ENCODE data around the gene DENND1A.

The DENND1A gene

DNA sequence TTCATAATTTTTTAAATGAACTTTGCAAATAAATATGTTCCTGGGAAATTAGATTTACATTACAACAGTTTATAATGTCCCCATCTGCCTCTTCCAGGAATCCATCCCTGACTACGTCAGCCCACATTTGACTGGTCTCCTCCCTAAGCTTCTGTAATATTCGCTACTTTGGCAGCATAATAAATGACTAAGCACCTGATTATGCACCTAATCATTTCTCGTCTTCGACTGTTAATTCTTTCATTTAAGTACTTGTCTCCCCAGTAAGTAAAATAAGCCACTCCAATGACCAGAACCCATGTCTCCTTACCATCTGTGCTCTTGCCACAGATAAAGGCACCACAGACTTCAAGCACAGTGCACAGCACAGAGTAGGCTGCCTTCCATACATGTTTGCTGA lies 122.7 kb downstream of the DENND1A start:
- DNase-seq: no peak

DNA sequence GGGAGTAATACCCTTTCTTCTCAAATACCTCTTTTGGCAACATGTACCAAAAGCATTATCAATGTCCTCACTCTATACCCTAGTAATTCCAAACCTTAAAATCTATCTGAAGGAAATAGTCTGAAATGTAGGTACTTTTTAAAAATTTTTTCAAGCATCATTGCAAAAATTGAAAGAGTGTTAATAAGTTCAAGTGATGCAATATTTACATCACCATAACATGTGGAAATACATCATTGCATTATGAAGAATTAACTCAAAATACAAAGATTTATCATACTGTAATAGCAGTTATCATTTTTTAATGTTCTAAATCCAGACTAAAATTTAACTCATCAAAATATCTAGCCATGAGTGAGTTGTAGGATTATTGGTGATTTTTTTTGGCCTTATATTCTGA lies 123.1 kb downstream of the DENND1A start:
- DNase-seq: no peak

DNA sequence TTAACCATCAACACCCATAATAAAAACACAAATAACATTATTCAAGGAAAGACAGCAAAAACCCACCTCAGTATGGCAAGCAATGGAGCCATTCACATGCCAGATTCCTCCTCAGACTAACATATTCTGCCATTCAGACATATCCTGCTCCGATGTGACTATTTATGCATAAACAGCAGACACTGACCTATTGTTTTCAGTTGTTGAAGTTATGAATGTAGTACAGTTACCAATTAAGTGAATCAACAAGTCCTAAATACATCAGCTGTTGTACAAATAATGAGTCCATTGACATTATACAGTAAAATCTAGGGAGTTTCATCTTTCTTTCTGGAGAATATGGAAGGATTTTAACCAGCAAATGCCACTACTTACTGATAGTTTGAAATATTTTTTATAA lies 131.7 kb downstream of the DENND1A start:
- no peak for DNase-seq

DNA sequence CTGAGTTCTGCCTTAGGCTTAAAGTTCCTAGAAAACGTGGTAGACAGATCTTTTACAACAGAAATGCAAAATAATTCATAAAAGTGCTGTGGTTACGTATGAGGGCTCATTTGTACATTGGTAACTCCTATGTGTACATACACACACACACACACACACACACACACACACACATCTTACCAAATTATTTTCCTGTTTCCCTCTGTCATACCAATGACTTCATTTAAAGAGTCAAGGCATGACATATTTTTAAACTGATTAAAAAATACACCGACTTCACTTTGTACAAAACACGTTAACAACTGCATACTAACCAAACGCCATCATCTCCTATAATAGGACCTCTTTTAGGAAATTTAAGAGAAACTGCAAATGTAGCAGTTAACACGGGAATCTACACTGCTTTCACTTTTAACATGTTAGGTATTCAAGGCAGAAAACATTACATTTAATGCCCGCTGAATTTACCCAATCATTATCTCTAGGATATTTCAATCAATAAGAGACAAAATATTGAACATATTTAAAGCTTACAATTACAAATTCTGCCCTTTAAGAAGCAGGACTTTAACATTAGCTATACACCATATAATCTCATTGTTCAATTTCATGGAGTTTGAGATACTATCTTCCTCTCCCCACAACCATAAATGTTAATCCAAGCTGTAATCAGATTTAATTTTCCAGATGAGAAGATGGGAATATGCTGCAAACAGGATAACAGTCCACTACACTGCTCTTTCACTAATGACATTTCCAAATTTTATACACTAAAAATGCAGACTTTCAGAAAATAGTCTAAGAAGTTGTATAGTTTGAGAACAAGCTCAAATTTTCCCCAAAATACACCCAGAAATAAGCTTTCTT lies 133.1 kb downstream of the DENND1A start:
- no peak for DNase-seq

DNA sequence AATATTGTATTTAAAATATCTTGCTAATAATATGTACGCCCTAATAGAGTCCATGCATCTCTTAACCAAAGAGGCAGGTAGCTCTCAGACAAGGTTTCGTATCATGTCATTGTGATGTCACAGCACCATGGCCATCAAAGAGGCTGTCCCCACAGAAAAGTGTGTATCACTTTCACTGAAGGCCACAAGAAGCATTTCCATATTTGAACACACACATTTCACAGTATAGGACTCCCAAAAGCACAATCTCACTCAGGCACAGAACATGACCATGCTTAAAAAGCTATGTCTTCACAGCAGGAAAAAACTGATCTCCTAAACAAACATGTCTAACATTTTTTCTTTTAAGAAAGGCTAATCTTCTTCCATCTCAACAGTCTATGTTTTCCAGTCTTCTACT lies 133.8 kb downstream of the DENND1A start:
- DNase-seq: no peak

DNA sequence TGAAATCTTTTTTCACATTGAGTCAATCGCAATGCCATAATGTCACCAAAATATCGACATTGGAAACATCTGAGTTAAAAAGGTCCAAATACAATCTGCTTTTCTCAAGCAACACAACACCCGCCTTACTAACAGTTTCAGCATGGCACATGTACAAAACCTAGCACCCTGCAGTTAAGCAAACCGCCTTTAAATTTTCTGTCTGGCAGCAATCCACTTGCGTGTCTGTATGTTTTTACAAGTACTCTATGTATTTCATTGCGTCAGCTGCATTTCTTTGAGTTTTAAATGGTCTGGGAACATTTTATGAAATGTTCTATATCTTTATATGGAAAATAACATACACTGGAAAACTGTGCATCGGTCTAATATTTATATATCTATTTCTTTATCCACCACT lies 134.6 kb downstream of the DENND1A start:
- no peak for DNase-seq

DNA sequence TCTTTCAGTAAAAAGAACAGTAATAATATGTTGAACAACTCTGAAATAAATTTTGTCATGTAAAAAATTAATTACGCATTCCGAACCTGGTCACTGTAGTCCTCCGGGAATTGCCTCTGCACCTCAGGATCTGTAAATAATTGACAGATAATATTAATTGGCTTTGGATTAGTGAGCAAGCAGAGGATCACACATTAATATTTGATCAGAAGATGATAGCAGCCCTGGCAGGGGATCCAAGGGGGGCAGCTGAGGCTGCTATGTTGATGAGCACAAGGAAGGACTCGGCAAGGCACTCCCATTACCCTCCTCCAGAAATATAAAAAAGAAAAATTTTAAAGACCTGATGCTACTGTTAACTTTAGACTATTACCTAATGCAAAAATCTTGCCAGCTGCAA lies 137.4 kb downstream of the DENND1A start:
- no peak for DNase-seq

DNA sequence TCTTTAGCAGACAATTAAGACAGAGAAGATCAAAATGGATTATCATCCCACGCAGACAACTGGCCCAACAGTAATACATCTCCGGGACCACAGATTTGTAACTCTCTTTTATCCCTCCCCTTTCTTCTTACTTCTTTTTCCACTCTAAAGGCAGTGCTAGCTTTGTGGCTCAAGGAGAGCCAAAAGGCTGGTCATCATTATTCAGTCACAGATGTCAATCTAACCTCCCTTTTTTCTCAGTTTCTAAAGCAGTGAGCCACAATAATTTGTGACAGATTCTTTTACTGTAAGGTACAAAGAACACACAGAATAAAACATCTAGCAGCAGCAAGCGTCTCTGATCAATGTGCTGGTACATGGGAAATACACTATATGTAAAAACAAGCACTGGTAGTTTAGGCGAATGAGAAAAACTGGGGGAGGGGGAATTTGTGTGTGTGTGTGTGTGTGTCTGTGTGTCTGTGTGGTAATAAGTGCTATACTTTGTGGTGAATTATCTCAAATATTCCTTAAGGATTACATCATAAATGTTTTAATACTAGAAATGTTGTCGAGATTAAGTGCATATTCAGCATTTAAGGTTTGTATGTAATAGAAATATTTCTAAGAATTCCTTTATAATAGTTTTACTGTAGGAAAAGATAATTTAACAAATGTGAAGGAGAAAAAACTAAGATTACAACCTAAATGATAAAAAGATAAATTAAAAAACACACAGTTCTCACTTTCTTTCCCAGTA lies 140.2 kb downstream of the DENND1A start:
- DNase-seq: no peak

DNA sequence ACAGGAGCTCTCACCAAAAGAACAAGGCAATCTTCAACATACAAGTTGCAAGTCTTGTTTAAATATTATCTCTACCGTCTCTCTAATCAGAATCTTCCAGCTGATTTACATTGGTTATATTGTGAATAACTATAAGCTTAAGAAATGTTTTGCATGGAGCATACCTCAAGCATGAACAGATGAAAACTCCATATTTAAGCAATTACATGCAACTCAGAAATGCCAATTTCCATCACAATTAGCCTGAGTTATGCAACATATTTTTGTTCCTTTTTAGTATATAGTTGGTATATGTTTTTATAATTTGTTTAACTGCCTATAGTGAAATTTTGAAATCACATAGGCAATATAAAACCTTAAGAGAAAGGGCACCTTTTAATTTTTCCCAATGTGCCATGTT lies 142.5 kb downstream of the DENND1A start:
- no peak for DNase-seq

DNA sequence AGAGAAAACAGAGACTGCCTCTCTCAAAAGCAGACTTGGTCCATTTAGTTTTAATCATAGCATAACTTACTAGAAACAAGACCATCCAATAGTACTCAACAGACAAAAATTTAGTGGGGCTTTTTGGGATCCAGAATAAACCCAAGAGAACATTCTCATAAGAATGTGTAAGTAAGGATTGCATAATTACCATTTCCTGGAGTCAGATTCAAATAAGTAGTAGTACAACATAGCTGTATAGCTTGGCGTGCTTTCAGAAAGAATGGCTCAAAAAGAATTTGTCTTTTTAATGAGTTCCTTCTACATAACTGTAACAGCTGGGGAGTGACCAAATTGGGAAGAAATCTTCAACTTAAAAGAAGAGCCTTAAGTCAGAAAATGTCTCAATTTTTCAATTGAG lies 145.4 kb downstream of the DENND1A start:
- DNase-seq: no peak

DNA sequence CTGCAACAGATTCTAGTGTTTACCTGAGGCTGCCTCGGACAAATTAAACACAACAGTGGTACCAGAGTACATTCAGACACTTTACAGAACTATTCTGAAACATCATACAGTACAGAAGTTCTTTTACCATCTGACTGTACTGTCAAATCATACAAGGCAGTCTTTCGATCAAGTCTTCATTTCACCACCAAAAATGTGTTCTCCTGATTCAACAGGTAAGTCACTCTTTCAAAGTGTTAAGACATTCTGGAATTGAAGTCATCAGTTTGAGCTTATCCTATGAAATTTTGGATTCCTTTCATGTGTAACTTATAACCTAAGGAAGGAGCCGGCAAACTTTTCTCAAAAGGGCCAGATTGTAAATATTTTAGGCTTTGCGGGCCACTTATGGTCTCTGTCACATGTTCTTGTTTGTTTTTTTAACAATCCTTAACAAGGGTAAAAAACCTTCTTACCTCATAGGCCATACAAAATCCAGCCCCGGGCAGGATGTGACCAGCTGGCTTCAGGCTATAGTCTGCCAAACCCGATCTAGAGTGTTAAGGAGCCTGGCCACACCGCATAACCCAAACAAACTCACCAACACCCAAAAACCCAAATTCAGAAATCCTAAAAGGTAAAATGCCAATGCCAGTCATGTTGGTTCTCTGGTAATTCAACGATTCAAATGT lies 151.6 kb downstream of the DENND1A start:
- DNase-seq: no peak

DNA sequence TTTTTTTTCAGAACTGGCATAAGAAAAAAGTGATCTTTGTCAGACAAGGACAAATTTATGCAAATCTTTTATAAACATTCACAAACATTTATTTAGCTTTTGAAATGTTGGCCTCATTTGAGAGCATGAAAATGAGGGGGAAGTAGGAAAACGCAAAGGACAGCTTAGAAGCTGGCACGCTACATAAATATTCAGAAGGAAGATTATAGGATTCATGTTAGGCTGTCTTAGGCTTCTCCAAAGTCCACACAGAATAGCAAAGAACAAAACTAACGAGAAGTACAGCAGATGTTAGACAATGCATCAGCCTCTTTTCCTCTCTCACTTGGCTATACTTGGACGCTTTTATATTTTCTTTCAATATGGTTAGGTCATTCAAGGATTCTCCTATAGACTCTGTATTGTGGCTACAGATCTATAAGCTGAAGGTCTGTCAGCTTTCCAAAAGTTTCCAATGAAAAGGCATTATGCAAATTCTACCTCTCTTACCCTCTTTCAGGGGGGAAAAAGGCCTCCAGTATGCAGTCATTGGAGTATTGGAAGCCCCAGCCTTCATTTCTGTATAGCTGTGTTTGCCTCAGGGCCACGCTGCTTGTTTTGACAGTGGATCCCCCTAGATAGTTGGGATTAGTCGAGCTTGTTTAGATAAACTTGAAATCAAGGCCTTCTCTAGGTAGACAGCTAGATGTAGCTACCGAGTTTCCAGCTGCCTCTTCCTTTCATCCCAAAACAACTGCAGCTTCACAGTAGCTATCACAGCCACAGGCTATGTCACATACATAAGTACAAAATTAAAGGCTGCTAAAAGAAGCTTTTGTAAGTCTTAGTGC lies 153.0 kb downstream of the DENND1A start:
- no peak for DNase-seq

DNA sequence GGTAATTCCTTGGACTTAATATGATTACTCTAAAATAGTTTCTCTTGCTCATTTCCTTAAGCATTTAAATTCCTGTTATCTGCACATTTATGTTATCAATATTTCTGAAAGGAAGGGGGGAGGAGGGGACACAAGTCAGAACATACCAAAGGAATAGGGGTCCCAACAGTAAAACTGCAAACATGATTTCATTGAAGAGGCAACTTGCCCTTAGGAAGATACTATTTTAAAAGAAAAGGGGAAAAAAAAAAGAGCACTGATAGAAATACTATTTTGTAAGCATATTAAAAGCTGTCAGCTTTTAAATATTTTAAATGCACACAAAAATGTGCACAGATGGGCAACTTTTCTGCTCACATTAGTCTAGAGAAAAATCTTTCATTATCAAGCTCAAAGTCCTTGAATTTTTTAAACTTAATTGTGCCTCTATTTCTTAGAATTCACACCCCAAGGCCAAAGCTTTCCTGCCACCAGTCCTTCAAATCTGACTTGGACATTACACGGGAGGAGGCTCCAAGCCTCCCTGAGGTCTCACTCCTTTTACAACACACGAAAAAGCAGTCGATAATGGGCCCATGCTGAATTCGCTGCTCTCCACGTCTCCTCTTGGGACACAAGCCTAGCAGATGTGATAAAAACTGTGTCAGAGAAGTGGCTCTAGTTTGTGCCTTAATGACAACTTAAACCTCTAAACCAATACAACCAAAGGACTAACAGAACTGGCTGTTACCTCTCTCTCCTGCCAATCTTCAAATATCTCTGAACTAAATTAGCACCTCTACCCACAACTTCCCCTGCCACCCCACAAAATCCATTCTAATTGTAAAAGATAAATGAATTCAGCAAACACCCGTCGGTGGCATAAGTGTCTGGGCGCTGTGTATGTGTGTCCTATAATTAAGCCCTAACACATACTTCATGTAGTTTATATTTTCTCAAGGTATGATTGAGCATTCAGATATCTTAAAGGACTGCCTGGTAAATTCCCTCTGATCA lies 154.3 kb downstream of the DENND1A start:
- no peak for DNase-seq

DNA sequence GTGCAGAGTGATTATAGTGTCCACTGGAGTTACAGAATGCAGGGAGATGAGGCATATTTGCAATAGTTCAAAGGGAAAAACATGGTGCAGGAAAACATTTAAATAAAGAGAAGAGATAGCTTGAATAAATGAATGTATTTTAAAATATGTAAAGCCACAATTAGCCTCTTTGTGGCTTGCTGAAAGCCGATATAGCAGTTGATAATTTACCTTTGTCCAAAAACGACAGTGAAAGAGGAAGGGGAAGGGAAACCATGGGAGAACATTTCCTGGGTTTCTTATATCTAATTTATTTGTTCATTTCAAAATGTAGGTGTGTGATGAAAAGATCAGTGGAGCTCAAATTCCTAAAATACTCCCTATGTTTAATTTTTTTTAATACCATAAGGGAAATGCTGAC lies 156.1 kb downstream of the DENND1A start:
- no peak for DNase-seq

DNA sequence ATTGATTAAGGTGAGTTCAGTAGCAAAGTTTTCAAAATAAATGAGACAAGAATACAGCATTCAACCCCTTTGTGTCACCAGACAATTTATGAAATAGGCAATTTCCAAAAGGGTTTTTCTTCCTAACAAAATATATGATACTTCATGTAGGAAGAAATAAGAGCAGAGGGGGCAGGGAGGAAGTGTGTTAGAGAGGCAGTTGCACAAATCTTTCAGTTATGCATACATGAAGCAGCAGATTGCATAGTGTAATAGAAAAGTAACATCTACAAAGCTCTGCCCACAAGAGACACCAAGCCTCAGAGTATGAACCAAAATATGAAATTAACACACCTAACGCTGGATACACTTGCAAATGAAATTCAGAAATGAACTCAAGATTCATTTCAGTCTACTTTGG lies 157.0 kb downstream of the DENND1A start:
- DNase-seq: no peak

DNA sequence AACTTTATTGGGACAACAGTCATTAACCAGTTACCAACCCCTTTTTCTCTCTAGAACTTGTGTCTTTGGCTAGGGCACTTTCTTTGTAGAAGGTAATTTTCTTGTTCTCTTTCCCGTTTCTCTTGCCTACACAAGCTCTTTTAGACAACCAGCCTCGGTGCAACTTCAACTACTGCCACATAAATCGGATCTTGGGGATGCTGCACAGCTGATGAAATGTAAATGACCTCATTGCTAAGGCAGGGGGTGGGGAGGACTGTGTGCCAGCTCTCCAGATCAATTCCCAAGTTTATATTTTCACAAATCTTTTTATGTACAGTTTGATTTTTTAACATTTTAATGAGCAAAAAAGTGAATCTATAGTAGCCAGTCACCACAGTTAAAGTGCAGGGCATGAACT lies 157.6 kb downstream of the DENND1A start:
- DNase-seq: no peak

DNA sequence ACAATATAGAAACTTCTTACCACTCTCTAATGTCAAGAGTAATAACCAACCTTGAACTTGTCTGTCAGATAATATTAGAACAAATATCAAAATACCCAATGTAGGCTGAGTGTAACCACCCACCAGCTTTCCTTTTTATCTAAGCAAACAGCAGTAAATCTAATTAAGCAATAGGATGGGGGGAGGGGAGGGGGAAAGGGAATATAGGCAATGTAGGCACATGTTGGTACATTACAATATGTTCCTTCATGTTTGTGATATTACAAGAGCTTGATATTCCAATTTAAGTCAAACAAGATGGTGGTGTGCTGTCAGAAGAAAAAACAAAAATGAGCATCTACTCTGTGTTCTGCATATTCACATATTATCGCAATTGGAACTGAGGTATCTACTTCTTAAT lies 158.2 kb downstream of the DENND1A start:
- no peak for DNase-seq

DNA sequence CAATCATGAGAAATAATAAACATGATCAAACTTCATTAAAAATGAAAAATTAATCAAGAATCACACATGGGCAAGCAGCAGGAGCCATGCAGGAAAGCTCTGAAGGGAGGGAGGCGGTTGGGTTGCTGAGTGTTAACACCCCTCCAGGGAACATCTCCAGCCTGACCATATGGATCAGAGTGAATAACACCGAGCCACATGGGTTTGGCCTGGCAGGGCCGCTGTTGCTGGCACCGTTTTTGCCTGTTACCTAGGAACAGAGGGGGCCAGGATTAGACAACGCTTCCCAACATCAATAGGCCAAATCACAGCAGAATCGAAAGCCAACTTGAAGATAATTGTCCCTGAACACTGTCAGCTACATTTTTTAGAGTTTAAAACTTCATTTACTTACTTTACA lies 160.2 kb downstream of the DENND1A start:
- DNase-seq: no peak

DNA sequence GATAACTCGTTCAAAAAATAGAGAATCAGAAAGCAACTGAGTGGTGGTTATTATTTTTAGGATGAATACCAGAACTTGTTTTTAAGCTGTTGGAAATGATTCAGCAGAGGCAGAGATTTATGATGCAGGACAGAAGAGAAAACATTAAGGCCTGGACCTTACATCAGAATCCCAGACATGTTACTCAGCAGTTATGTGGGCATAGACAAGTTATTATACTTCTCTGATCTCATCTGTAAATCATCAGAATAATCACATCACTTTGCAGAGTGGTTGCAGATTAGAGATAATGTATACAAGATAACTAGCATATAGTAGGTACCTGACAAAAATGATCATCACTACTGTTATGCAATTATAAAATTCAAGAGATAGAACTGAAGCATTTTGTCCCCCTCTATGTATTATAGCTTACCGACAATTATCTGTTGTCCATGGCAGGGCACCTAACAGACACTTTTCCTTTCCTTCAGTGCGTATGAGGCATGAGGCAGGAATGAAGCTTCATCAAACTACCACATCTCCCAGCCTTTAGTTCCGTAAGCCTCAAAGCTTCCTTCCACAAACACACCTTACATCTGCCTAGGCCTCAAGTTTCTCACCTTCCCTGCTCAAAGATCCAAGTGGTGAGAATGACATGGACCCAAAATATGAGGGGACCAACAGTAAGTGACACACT lies 165.9 kb downstream of the DENND1A start:
- DNase-seq: no peak

DNA sequence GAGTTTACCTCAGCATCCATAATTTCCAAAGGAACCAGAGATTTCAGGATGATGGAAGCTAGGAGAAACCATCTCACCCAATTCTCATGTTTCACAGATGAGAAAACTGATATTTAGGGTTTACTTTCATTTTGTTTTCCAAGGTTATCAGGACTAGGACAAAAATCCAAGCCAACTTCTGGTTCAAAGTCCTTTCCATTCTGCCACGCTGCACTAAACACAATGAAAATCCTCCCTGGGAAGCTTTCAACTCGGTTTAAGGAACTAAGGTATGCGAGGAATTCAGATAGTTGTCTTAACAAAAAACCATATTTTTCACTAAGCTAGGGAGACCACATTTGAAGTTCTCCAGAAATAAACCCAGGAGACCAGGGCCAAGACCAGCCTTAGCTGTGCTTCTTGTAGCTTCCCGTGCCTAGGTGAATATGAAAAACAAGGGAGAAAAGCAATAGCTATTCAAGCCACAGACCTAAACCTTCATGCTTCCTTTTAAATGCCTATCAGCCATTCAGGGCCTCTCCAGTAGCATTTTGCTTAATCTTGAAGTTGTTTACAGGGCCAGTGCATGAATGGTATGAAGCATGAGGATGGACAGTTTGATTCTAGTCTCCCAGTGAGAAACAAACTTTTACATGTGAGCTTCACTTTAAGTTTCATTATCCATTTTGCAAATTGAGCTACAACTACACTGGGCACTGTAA lies 167.9 kb downstream of the DENND1A start:
- no peak for DNase-seq
